ENCODE data around the gene PPP1R15B. TPM values are rescaled to one million over a fixed set of nuclear protein-coding genes. Genes with fewer than 3 reads are reported as not detected.

The PPP1R15B gene
- total RNA-seq, 1 experiment from 2014 or later, result 45.9 TPM

DNA sequence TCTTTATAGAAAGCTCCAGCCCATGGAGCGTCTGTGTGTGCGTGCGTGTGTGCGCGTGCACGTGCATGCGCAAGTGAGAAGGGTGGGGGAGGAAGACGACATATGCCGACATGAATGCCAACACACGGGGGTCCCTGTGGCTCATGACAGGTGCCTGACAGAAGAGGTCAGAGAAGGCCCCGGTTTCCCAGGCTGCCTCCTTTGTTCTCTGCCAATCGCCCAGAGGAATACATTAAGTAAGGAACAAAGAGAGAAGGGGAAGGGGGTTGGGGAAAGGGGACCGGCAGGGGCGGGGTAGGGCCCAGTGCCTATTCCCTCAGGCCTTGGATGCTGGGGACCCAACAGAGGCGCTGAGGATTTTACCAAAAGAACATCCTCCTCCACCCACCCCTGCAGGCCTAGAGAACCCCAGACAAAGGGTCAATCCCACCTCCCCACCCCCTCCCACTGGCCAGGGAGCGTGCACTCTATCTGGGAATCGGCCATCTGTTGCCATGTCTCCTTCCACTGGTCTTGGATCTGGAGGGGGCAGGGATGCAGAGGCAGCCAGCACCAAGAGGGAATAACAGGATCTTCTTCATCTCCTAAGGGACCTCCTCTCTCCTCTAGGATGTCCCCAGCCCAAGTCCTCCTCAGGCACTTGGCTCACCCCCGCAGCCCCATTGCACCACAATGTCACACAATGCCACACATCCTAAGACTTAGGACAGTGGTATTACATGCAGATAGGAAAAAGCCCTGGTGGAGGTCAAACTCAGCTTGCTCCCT is 43.6 kb upstream of the PPP1R15B start:
- no peak overlapping the region for H3K27ac ChIP-seq (ENCODE audit: insufficient read length, low read depth, low read length)

More for the DNA sequence above, 43.6 kb upstream of the PPP1R15B start:
- Histone ChIP-seq H4K5ac (ENCODE audit: insufficient read length, low read depth, low read length) (no peak overlapping the region), H2BK5ac (ENCODE audit: insufficient read length, low read length) (no peak overlapping the region), H2BK15ac (ENCODE audit: low read depth, low read length) (no peak overlapping the region), H3T11ph (ENCODE audit: low read length) (no peak overlapping the region), H4K20me1 (ENCODE audit: control insufficient read depth, insufficient read depth, insufficient read length) (no peaks in the 10 kb centered on the region), H3K18ac (ENCODE audit: insufficient read length, low read depth, low read length) (no peak overlapping the region), H2BK20ac (ENCODE audit: low read depth, low read length, poor library complexity, severe bottlenecking) (no peak overlapping the region), H4K8ac (replicated peaks; ENCODE audit: insufficient read length, low read depth, low read length) (no peak overlapping the region), H2BK12ac (ENCODE audit: insufficient read length, low read depth, low read length) (no peak overlapping the region), H2AK5ac (ENCODE audit: insufficient read length, low read length) (no peak overlapping the region), H4K91ac (ENCODE audit: insufficient read length, low read depth, low read length) (no peak overlapping the region), H3K23ac (ENCODE audit: insufficient read length, low read depth, low read length) (no peak overlapping the region), H2BK120ac (ENCODE audit: low read depth, low read length, poor library complexity, severe bottlenecking) (no peak overlapping the region), H3K4me1 (ENCODE audit: insufficient read depth, low read length) (peaks cover 8% of the 10 kb centered on the region; the same call in 1 of the 2 replicates), H3K9me3 (ENCODE audit: control insufficient read depth, low read depth, low read length) (no peaks in the 10 kb centered on the region), H3K79me1 (ENCODE audit: insufficient read depth, low read depth, low read length, poor library complexity, severe bottlenecking) (no peaks in the 10 kb centered on the region), H3K56ac (ENCODE audit: insufficient read length, low read depth, low read length) (no peak overlapping the region), H3K4me2 (ENCODE audit: insufficient read depth, insufficient read length, low read length) (no peak overlapping the region), H3K23me2 (ENCODE audit: insufficient read length, low read depth, low read length, poor library complexity, severe bottlenecking) (no peaks in the 10 kb centered on the region), H3K9ac (ENCODE audit: extremely low read depth, insufficient read length, low read length) (no peak overlapping the region), H3K27me3 (ENCODE audit: insufficient read depth, low read length) (no peaks in the 10 kb centered on the region), H3K14ac (ENCODE audit: insufficient read depth, low read length) (no peak overlapping the region; the same call in 1 of the 2 replicates), H3K4ac (ENCODE audit: low read depth, low read length) (no peak overlapping the region), H2AFZ (ENCODE audit: low read length) (no peak overlapping the region), H3K79me2 (ENCODE audit: insufficient read depth, low read length) (no peaks in the 10 kb centered on the region)
- Mint-ChIP-seq H3K4me3 (peak overlapping the region; percentile 26 to 57; a peak in 2 of 5 replicates), H3K9me3 (no peaks in the 10 kb centered on the region), H3K27me3 (ENCODE audit: low read depth) (no peaks in the 10 kb centered on the region), H3K27ac (peak overlapping the region; percentile 89 to 97 (median 91); a peak in 6 of 7 replicates), H3K36me3 (ENCODE audit: insufficient read depth in 1 of 3, low read depth in 3 of 3) (peaks cover 16 to 27% (median 25%) of the 10 kb centered on the region in 3 experiments), H3K4me1 (peaks cover 50 to 54% of the 10 kb centered on the region in 2 experiments)
- peak; percentile 78 for DNase-seq
- TF ChIP-seq, protein P1, sequence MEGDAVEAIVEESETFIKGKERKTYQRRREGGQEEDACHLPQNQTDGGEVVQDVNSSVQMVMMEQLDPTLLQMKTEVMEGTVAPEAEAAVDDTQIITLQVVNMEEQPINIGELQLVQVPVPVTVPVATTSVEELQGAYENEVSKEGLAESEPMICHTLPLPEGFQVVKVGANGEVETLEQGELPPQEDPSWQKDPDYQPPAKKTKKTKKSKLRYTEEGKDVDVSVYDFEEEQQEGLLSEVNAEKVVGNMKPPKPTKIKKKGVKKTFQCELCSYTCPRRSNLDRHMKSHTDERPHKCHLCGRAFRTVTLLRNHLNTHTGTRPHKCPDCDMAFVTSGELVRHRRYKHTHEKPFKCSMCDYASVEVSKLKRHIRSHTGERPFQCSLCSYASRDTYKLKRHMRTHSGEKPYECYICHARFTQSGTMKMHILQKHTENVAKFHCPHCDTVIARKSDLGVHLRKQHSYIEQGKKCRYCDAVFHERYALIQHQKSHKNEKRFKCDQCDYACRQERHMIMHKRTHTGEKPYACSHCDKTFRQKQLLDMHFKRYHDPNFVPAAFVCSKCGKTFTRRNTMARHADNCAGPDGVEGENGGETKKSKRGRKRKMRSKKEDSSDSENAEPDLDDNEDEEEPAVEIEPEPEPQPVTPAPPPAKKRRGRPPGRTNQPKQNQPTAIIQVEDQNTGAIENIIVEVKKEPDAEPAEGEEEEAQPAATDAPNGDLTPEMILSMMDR (conservative IDR thresholded peaks at IDR 0.05), result no peak
- WGBS (ENCODE audit: extremely low coverage, insufficient read length, low lambda C conversion rate), result no CpG with 5 or more reads among the region's 18 CpGs
